Loucy (cell line): ENCODE results near the gene CYP2F1.

ENCODE experiments used
- H2AFZ ChIP-seq: fragments of 200-600 bp; sonication (generic); 2 replicates; pipeline ENCODE4 v1.6.0; 2016; ENCODE audit warnings: antibody characterized with exemption, mild to moderate bottlenecking, low read length, moderate library complexity
- H3F3A ChIP-seq: fragments of 200-600 bp; 2 replicates; pipeline ENCODE4 v1.6.0; 2016; ENCODE audit warnings: antibody characterized with exemption, low read depth, mild to moderate bottlenecking
- H3K27me3 ChIP-seq: fragments of 200-600 bp; sonication (generic); 2 replicates; pipeline ENCODE4 v1.6.1; 2014; ENCODE audit warnings: low read length, mild to moderate bottlenecking; ENCODE audit not compliant: insufficient read depth, poor library complexity, severe bottlenecking
- H3K36me3 ChIP-seq: fragments of 200-600 bp; sonication (generic); 2 replicates; pipeline ENCODE4 v1.6.1; 2016; ENCODE audit warnings: low read length; ENCODE audit not compliant: insufficient read depth
- H3K4me1 ChIP-seq: fragments of 200-600 bp; sonication (generic); 2 replicates; pipeline ENCODE4 v1.5.1; 2014; ENCODE audit warnings: low read length, mild to moderate bottlenecking; ENCODE audit not compliant: insufficient read depth, poor library complexity, severe bottlenecking
- H3K4me2 ChIP-seq: fragments of 200-600 bp; sonication (generic); 2 replicates; pipeline ENCODE4 v1.6.0; 2014; ENCODE audit warnings: antibody characterized with exemption, low read length, low read depth, mild to moderate bottlenecking; ENCODE audit not compliant: poor library complexity, severe bottlenecking
- H3K4me3 ChIP-seq: fragments of 200-600 bp; sonication (generic); 2 replicates; pipeline ENCODE4 v1.5.1; 2014; ENCODE audit warnings: low read length, mild to moderate bottlenecking, mixed read lengths; ENCODE audit not compliant: poor library complexity, severe bottlenecking
- H3K79me2 ChIP-seq: fragments of 200-600 bp; sonication (generic); 2 replicates; pipeline ENCODE4 v1.6.1; 2014; ENCODE audit warnings: low read length; ENCODE audit not compliant: insufficient read depth
- H3K9ac ChIP-seq: fragments of 200-600 bp; sonication (generic); 2 replicates; pipeline ENCODE4 v1.6.0; 2014; ENCODE audit warnings: mild to moderate bottlenecking, low read depth, low read length, moderate library complexity; ENCODE audit not compliant: poor library complexity, severe bottlenecking
- H3K9me2 ChIP-seq: fragments of 200-600 bp; sonication (generic); replicated peaks from 2 replicates; pipeline ENCODE4 v1.6.1; 2016; ENCODE audit warnings: low read depth, low read length, mixed read lengths
- H3K9me3 ChIP-seq: fragments of 200-600 bp; sonication (generic); 2 replicates; pipeline ENCODE4 v1.6.1; 2014; ENCODE audit warnings: mild to moderate bottlenecking, antibody characterized with exemption, low read length, low read depth; ENCODE audit not compliant: insufficient read depth
- H4K20me1 ChIP-seq: fragments of 200-600 bp; sonication (generic); 2 replicates; pipeline ENCODE4 v1.6.0; 2014; ENCODE audit warnings: antibody characterized with exemption, low read length, mild to moderate bottlenecking; ENCODE audit not compliant: insufficient read depth, poor library complexity, severe bottlenecking
- EZH2phosphoT487 ChIP-seq: fragments of 200-600 bp; IDR thresholded peaks from 2 replicates; pipeline ENCODE4 v1.6.1; 2018; ENCODE audit warnings: antibody characterized with exemption, mild to moderate bottlenecking, moderate library complexity, borderline replicate concordance
- TF ChIP-seq, protein P1 (sequence below): fragments of 200-600 bp; sonication (generic); conservative IDR thresholded peaks from 2 replicates; pipeline ENCODE4 v1.5.1; 2014; ENCODE audit warnings: mild to moderate bottlenecking, antibody characterized with exemption, low read length

Gene CYP2F1, protein sequence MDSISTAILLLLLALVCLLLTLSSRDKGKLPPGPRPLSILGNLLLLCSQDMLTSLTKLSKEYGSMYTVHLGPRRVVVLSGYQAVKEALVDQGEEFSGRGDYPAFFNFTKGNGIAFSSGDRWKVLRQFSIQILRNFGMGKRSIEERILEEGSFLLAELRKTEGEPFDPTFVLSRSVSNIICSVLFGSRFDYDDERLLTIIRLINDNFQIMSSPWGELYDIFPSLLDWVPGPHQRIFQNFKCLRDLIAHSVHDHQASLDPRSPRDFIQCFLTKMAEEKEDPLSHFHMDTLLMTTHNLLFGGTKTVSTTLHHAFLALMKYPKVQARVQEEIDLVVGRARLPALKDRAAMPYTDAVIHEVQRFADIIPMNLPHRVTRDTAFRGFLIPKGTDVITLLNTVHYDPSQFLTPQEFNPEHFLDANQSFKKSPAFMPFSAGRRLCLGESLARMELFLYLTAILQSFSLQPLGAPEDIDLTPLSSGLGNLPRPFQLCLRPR

DNA sequence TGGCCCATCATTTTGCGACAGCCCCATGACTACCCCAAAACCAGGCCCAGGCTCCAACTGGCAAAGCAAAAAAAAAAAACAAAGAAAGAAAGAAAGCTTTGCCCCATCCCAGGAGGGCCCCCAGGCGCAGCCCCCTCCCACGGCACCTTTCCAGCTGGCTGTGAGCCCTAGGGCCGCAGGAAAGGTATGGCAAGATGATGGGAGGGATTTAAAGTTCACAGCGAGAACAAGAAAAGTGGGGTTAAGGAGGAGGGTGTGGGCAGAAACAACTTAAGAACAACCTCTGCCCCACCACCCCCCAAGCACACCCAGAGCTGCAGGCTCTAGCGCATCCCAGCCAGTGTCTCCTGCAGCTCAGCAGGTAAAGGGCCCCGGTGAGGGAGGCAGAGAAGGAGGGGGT, at the start of gene CYP2F1:
Gene CYP2F1, plus strand, starts transcription at position 301 of the 400 bp plus-strand sequence. CDS start 1,757 bp downstream, outside the sequence.
- Histone ChIP-seq H3K9me2 (no peaks in the 10 kb centered on the region), H3K27me3 (no peaks in the 10 kb centered on the region), H3K79me2 (no peaks in the 10 kb centered on the region), H2AFZ (no peak within 1 kb of the TSS), H3K4me1 (no peaks in the 10 kb centered on the region), H3F3A (no peaks in the 10 kb centered on the region), H3K9ac (no peak within 1 kb of the TSS), H3K36me3 (no peaks in the 10 kb centered on the region), H3K4me3 (no peak within 1 kb of the TSS), H3K9me3 (no peaks in the 10 kb centered on the region), H3K4me2 (no peak within 1 kb of the TSS), H4K20me1 (no peaks in the 10 kb centered on the region)
- no peak for TF ChIP-seq EZH2phosphoT487
- TF ChIP-seq, protein P1, sequence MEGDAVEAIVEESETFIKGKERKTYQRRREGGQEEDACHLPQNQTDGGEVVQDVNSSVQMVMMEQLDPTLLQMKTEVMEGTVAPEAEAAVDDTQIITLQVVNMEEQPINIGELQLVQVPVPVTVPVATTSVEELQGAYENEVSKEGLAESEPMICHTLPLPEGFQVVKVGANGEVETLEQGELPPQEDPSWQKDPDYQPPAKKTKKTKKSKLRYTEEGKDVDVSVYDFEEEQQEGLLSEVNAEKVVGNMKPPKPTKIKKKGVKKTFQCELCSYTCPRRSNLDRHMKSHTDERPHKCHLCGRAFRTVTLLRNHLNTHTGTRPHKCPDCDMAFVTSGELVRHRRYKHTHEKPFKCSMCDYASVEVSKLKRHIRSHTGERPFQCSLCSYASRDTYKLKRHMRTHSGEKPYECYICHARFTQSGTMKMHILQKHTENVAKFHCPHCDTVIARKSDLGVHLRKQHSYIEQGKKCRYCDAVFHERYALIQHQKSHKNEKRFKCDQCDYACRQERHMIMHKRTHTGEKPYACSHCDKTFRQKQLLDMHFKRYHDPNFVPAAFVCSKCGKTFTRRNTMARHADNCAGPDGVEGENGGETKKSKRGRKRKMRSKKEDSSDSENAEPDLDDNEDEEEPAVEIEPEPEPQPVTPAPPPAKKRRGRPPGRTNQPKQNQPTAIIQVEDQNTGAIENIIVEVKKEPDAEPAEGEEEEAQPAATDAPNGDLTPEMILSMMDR = no peak

DNA sequence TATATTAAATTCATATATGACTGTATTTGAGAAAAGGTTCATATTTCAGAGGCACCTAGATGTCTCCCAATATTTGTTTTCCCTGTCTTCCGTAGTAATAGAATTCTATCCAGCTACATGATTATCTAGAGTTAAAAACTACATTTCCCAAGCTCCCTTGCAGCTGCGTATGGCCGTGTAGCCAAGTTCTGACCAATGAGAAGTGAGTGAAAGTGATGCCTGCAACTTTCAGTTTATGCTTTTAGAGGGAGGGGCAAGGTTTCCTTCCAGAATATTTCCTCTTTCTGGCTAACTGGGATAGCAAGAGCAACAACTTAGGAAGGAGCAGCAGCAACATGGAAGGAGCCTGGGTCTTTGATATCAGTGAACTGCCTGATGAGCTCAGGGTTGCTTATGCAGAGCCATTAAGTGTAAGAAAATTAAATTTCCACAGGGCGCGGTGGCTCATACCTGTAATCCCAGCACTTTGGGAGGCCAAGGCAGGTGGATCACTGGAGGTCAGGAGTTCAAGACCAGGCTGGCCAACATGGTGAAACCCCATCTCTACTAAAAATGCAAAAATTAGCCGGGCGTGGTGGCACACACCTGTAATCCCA, 49.2 kb upstream of the CYP2F1 start:
- no peak overlapping the region for H3K9ac ChIP-seq
- no peaks in the 10 kb centered on the region for H3K36me3 ChIP-seq
- H4K20me1 ChIP-seq = no peaks in the 10 kb centered on the region
- no peaks in the 10 kb centered on the region for H3K9me2 ChIP-seq
- no peak overlapping the region for H3K4me2 ChIP-seq
- H3K27me3 ChIP-seq = no peaks in the 10 kb centered on the region
- no peaks in the 10 kb centered on the region for H3K4me1 ChIP-seq
- no peak overlapping the region for H2AFZ ChIP-seq
- no peaks in the 10 kb centered on the region for H3K9me3 ChIP-seq
- no peaks in the 10 kb centered on the region for H3K79me2 ChIP-seq
- no peaks in the 10 kb centered on the region for H3F3A ChIP-seq
- H3K4me3 ChIP-seq = no peak overlapping the region
- TF ChIP-seq, protein P1 = no peak
- TF ChIP-seq EZH2phosphoT487 = no peak

DNA sequence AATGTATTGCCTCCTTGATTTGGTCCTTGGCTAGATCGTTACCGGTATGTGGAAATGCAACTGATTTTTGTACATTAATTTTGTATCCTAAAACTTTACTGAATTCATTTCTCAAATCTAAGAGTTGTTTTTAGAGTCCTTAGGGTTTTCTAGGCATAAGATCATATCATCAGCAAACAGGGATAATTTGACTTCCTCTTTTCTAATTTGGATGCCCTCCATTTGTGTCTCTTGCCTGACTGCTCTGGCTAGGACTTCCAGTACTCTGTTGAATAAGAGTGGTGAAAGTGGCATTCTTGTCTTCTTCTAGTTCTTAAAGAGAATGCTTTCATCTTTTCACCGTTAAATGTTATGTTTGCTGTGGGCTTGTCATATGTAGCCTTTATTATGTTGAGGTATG, 37.9 kb upstream of the CYP2F1 start:
- H3K4me1 ChIP-seq = no peaks in the 10 kb centered on the region
- H3K4me3 ChIP-seq = no peak overlapping the region
- H3K36me3 ChIP-seq = no peaks in the 10 kb centered on the region
- no peak overlapping the region for H3K4me2 ChIP-seq
- no peaks in the 10 kb centered on the region for H3F3A ChIP-seq
- H3K9me2 ChIP-seq = no peaks in the 10 kb centered on the region; the same call in 1 of the 2 replicates
- no peaks in the 10 kb centered on the region for H3K9me3 ChIP-seq
- H3K27me3 ChIP-seq = no peaks in the 10 kb centered on the region
- H3K79me2 ChIP-seq = no peaks in the 10 kb centered on the region
- TF ChIP-seq, protein P1 = no peak
- no peak for TF ChIP-seq EZH2phosphoT487
- H3K9ac ChIP-seq = no peak overlapping the region
- H4K20me1 ChIP-seq = no peaks in the 10 kb centered on the region
- H2AFZ ChIP-seq = no peak overlapping the region
